Activated CD4-positive, alpha-beta T cell treated with anti-CD3 and anti-CD28 coated beads for 1 hour (primary cell): ENCODE measurements around the gene ANXA6.
A peak's percentile ranks its signal among the peaks of the same experiment; 100 is the strongest.

Experiments
- DNase-seq: peaks from one replicate; pipeline ENCODE4 v3.0.0-alpha.2; 2020

Gene ANXA6

GRCh38 chr5:151078490-151079262 lies 78.9 kb downstream of the ANXA6 start:
- peak; percentile 36 for DNase-seq

GRCh38 chr5:151077967-151078366 lies 79.6 kb downstream of the ANXA6 start:
- DNase-seq: no peak

GRCh38 chr5:151077419-151077818 lies 80.2 kb downstream of the ANXA6 start:
- no peak for DNase-seq

- DNase-seq: no peak
Observed at GRCh38 chr5:151076616-151077015, 81.0 kb downstream of the ANXA6 start.

- DNase-seq: no peak
Observed at GRCh38 chr5:151075698-151076331, 81.8 kb downstream of the ANXA6 start.

- no peak for DNase-seq
Observed at GRCh38 chr5:151074557-151074956, 83.0 kb downstream of the ANXA6 start.

GRCh38 chr5:151073280-151073679 lies 84.3 kb downstream of the ANXA6 start:
- DNase-seq: no peak

GRCh38 chr5:151072630-151073025 lies 85.0 kb downstream of the ANXA6 start:
- no peak for DNase-seq

- DNase-seq: no peak
Observed at GRCh38 chr5:151071848-151072629, 85.5 kb downstream of the ANXA6 start.

- DNase-seq: no peak
Observed at GRCh38 chr5:151071021-151071420, 86.6 kb downstream of the ANXA6 start.

- no peak for DNase-seq
Observed at GRCh38 chr5:151070449-151070848, 87.1 kb downstream of the ANXA6 start.

GRCh38 chr5:151068433-151069197 lies 89.0 kb downstream of the ANXA6 start:
- no peak for DNase-seq

- DNase-seq: no peak
Observed at GRCh38 chr5:151067632-151068432, 89.7 kb downstream of the ANXA6 start.

- DNase-seq: no peak
Observed at GRCh38 chr5:151066920-151067319, 90.7 kb downstream of the ANXA6 start.

GRCh38 chr5:151065609-151066008 lies 92.0 kb downstream of the ANXA6 start:
- no peak for DNase-seq

GRCh38 chr5:151064916-151065499 lies 92.6 kb downstream of the ANXA6 start:
- no peak for DNase-seq

GRCh38 chr5:151063142-151063989 lies 94.2 kb downstream of the ANXA6 start:
- DNase-seq: no peak

GRCh38 chr5:151062405-151063141 lies 95.0 kb downstream of the ANXA6 start:
- DNase-seq: no peak

- no peak for DNase-seq
Observed at GRCh38 chr5:151060742-151061141, 96.8 kb downstream of the ANXA6 start.

GRCh38 chr5:151058891-151059489 lies 98.6 kb downstream of the ANXA6 start:
- DNase-seq: no peak
